AG04449 (cell line): ENCODE results near the gene COA3.
A peak's percentile ranks its signal among the peaks of the same experiment; 100 is the strongest.

ENCODE experiments used
- CTCF ChIA-PET: fragments of 350-600 bp; formaldehyde crosslinking; extraction: SDS; loops from one replicate; lab custom pipeline; 2021; ENCODE audit warnings: antibody characterized with exemption; lab: Yijun Ruan, JAX
- POLR2A ChIA-PET: fragments of 400-600, 350-600 bp; formaldehyde crosslinking; extraction: SDS; loops from one replicate; lab custom pipeline; 2020; ENCODE audit warnings: antibody characterized with exemption, inconsistent platforms; lab: Yijun Ruan, JAX
- DNase-seq: peaks from one replicate; pipeline ENCODE4 v3.0.0-alpha.2; 2010; ENCODE audit warnings: low read depth, low spot score
- H3K4me3 ChIP-seq: 2 replicates; pipeline ENCODE4 v1.5.1; 2011; ENCODE audit warnings: low read depth, mild to moderate bottlenecking, control low read depth, low read length
- CTCF ChIP-seq: IDR thresholded peaks from one replicate; pipeline ENCODE4 v1.5.1; 2011; ENCODE audit warnings: mild to moderate bottlenecking, moderate library complexity, low read length, control low read depth, inconsistent platforms; ENCODE audit not compliant: insufficient read depth; ENCODE audit errors: missing control alignments

The COA3 gene

GRCh38 chr17:42767512-42767911 lies 31.0 kb downstream of the COA3 start:
- H3K4me3 ChIP-seq, result no peak overlapping the region
- CTCF ChIA-PET, result no interaction called here
- TF ChIP-seq CTCF, result no peak
- DNase-seq, result no peak
- POLR2A ChIA-PET, result interaction anchor here (1.2 kb wide), 1 partner anchor 13 kb away, joined by 3 read pairs; the partner anchor contains the start of gene WNK4

- H3K4me3 ChIP-seq, result no peak overlapping the region
- TF ChIP-seq CTCF, result no peak
- DNase-seq, result no peak
- ChIA-PET POLR2A (no interaction called here), CTCF (interaction anchor here (0.8 to 1.4 kb wide), 2 partner anchors 17 to 187 kb away, joined by 3 read pairs; no protein-coding TSS in a partner anchor)
Observed at GRCh38 chr17:42766124-42766523, 32.4 kb downstream of the COA3 start.

- DNase-seq, result no peak
- TF ChIP-seq CTCF, result no peak
- H3K4me3 ChIP-seq, result peak overlapping the region; percentile 50
- POLR2A ChIA-PET, result interaction anchor here (1.2 kb wide), 1 partner anchor 12 kb away, joined by 4 read pairs; the partner anchor contains the start of gene VPS25
- CTCF ChIA-PET, result interaction anchor here (1.0 to 7.1 kb wide), 12 partner anchors 7 to 183 kb away, joined by 3 to 94 read pairs (median 18); partner anchors contain the start of genes BECN1, PSMC3IP and VPS25
Observed at GRCh38 chr17:42761638-42762037, 36.9 kb downstream of the COA3 start.

GRCh38 chr17:42760652-42761581 lies 37.6 kb downstream of the COA3 start, which contains the start of gene RAMP2:
TSS of gene RAMP2 (plus strand) at chr17:42761227. CDS start at chr17:42761262, 35 bp downstream.
- ChIA-PET POLR2A (interaction anchor here (1.2 kb wide), 1 partner anchor 13 kb away, joined by 4 read pairs; the partner anchor contains the start of gene VPS25), CTCF (interaction anchor here (1.0 to 7.1 kb wide), 12 partner anchors 11 to 183 kb away, joined by 3 to 94 read pairs (median 4); partner anchors contain the start of genes BECN1, PSMC3IP and VPS25)
- no peak for TF ChIP-seq CTCF
- DNase-seq, result no peak
- peak within 1 kb of the TSS; percentile 50 for H3K4me3 ChIP-seq

- ChIA-PET POLR2A (no interaction called here), CTCF (interaction anchor here (1.0 to 7.1 kb wide), 9 partner anchors 10 to 182 kb away, joined by 3 to 94 read pairs (median 5); partner anchors contain the start of genes BECN1, PSMC3IP and VPS25)
- DNase-seq, result no peak
- H3K4me3 ChIP-seq, result no peak overlapping the region
- no peak for TF ChIP-seq CTCF
Observed at GRCh38 chr17:42759982-42760651, 38.4 kb downstream of the COA3 start.
